Activated effector memory CD4-positive, alpha-beta T cell treated with anti-CD3 and anti-CD28 coated beads, Interleukin-2, amount 50 U/mL, for 16 hours (primary cell): ENCODE measurements around the gene MAPK1.
"Not testable (repeated sequence)": the region's sequence is repeated elsewhere in the genome, so short reads cannot be mapped to it uniquely, and the experiment has no call there.

Source experiments
- DNase-seq: peaks from one replicate; pipeline ENCODE4 v3.0.0-alpha.2; 2020

Gene MAPK1

GRCh38 chr22:21753374-21754111 lies 113.9 kb downstream of the MAPK1 start:
- no peak for DNase-seq

GRCh38 chr22:21752276-21752675 lies 115.2 kb downstream of the MAPK1 start:
- no peak for DNase-seq

GRCh38 chr22:21745948-21746347 lies 121.5 kb downstream of the MAPK1 start:
- DNase-seq = no peak

GRCh38 chr22:21744917-21745316 lies 122.5 kb downstream of the MAPK1 start:
- not testable (repeated sequence) for DNase-seq

- DNase-seq = no peak
Measured at GRCh38 chr22:21741790-21742189, 125.7 kb downstream of the MAPK1 start.

- DNase-seq = no peak
Measured at GRCh38 chr22:21741059-21741458, 126.4 kb downstream of the MAPK1 start.

GRCh38 chr22:21739828-21740377 lies 127.5 kb downstream of the MAPK1 start:
- no peak for DNase-seq

GRCh38 chr22:21738966-21739365 lies 128.5 kb downstream of the MAPK1 start:
- no peak for DNase-seq

- DNase-seq = no peak
Measured at GRCh38 chr22:21738081-21738480, 129.4 kb downstream of the MAPK1 start.

- DNase-seq = no peak
Measured at GRCh38 chr22:21736948-21737347, 130.5 kb downstream of the MAPK1 start.

GRCh38 chr22:21736084-21736642 lies 131.3 kb downstream of the MAPK1 start:
- no peak for DNase-seq

- peak; percentile 98 for DNase-seq
Measured at GRCh38 chr22:21735200-21736083, 132.0 kb downstream of the MAPK1 start, which contains the start of gene YPEL1. Gene YPEL1, minus strand, starts transcription at chr22:21735794. Its CDS starts 25,050 bp downstream, at chr22:21710744.

GRCh38 chr22:21734540-21735199 lies 132.8 kb downstream of the MAPK1 start:
- DNase-seq = no peak

GRCh38 chr22:21731503-21731902 lies 135.9 kb downstream of the MAPK1 start:
- DNase-seq = no peak

- DNase-seq = no peak
Measured at GRCh38 chr22:21730535-21731308, 136.7 kb downstream of the MAPK1 start.

GRCh38 chr22:21729184-21729583 lies 138.3 kb downstream of the MAPK1 start:
- not testable (repeated sequence) for DNase-seq

GRCh38 chr22:21728270-21728669 lies 139.2 kb downstream of the MAPK1 start:
- DNase-seq = no peak

GRCh38 chr22:21727768-21728167 lies 139.7 kb downstream of the MAPK1 start:
- DNase-seq = no peak

- DNase-seq = no peak
Measured at GRCh38 chr22:21727159-21727558, 140.3 kb downstream of the MAPK1 start.

GRCh38 chr22:21726650-21727049 lies 140.8 kb downstream of the MAPK1 start:
- peak; percentile 66 for DNase-seq

- no peak for DNase-seq
Measured at GRCh38 chr22:21725956-21726649, 141.3 kb downstream of the MAPK1 start.
